Loucy (cell line): Measurements from ENCODE around the gene TSPAN9.

ENCODE experiments used
- CTCF ChIP-seq: fragments of 200-600 bp; sonication (generic); conservative IDR thresholded peaks from 2 replicates; pipeline ENCODE4 v1.5.1; 2014; ENCODE audit warnings: mild to moderate bottlenecking, antibody characterized with exemption, low read length
- EZH2phosphoT487 ChIP-seq: fragments of 200-600 bp; IDR thresholded peaks from 2 replicates; pipeline ENCODE4 v1.6.1; 2018; ENCODE audit warnings: antibody characterized with exemption, mild to moderate bottlenecking, moderate library complexity, borderline replicate concordance

GRCh38 chr12:3230758-3231375 lies 153.7 kb downstream of the TSPAN9 start:
- TF ChIP-seq CTCF (no peak), EZH2phosphoT487 (no peak)
